Activated CD4-positive, CD25-positive, alpha-beta regulatory T cell (primary cell): ENCODE results near the gene PRPF39.
"Not testable (repeated sequence)": the region's sequence is repeated elsewhere in the genome, so short reads cannot be mapped to it uniquely, and the experiment has no call there.

ENCODE experiments used
- DNase-seq, 4 experiments: peaks; one replicate each; lab custom pipeline; 2025; lab: John Stamatoyannopoulos, UW

The PRPF39 gene

GRCh38 chr14:45140661-45141187 is 56.8 kb downstream of the PRPF39 start:
- no peak for DNase-seq

DNA sequence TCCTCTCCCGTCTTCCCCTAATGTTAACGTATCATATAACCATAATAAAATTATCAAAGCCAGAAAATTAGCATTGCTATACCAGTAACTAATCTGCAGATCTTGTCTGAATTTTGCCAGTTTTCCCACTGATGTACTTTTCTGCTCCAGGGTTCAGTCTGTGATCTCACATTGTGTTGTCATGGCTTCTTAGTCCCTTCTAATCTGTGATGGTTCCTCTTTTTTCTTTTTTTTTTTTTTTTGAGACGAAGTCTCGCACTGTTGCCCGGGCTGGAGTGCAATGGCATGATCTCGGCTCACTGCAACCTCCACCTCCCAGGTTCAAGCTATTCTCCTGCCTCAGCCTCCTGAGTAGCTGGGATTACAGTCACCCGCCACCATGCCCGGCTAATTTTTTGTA is 58.2 kb downstream of the PRPF39 start:
- not testable (repeated sequence) for DNase-seq

DNA sequence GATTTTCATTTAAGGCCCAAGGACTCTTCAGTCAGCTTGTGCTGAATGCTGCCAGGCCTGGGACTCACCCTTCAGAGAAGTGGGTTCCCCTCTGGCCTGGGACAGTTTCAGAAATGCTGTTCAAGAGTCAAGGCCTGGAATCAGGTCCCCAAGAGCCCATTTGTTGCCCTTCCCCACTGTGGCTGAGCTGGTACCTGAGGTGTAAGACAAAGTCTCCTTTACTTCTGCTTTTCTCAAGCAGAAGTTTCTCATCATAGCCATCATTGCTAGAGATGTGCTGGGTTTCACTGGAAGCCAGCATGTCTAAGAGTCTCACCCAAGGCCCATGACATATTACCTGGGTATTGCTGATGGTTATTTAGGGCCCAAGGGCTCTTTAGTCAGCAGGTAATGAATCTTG is 60.7 kb downstream of the PRPF39 start:
- no peak for DNase-seq

GRCh38 chr14:45145214-45145613 is 61.3 kb downstream of the PRPF39 start:
- no peak for DNase-seq

GRCh38 chr14:45149602-45150001 is 65.7 kb downstream of the PRPF39 start:
- DNase-seq = no peak

DNA sequence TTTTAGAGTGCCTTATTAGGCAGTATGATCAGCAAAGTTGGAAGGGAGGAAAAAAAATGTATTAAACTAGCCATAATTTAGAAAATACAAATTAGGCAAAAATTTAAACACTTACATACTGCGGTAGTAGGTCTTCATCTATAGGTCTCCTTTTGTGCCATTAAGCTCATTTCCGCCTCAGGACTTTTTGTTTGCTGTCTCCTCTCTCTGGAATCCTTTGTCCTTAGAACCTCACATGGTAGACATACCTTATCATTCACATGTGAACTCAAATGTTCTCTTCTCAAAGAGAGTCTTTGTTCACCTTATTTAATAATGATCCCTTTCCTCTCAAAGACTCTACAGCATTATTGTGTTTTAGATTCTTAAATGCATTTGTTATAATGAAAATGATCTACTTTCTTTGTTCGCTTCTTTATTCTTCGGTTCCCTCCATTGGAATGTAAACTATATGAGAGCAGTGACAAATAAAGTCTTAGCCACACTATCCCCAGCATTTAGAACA is 66.5 kb downstream of the PRPF39 start:
- no peak for DNase-seq

DNA sequence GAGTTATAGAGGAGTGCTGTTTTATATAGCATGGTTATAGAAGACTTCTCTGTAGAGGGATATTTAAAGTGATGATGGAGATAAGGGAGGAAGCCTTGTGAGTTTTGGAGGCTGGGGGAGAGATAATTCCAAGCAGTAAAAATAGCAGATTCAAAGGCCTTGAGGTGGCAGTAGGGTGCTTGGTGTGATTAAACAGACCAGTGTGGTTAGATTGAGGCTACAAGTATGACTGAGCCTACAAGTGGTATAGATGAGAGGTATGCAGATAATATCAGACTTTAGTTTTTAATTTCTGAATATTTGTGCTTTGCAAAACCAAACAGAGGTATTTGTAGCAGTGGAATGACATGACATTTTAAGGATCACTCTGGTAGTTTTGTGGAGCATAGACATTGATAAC is 72.2 kb downstream of the PRPF39 start:
- DNase-seq = no peak
